HCT116 (cell line): Measurements from ENCODE around the gene NABP2. TPM values are rescaled to one million over a fixed set of nuclear protein-coding genes. Genes with fewer than 3 reads are reported as not detected.

Source experiments
- ATAC-seq: fragments of 200-7000 bp; cut with Tn5 transposase; 2 replicates; pipeline ENCODE4 v1.9.1; 2020; ENCODE audit warnings: mild to moderate bottlenecking, moderate library complexity
- BruUV-seq: library from RNA; stranded (reverse); fragments of 400-500 nt; replicated peaks from 2 replicates; lab custom pipeline; 2021; lab: Mats Ljungman, UMichigan
- CTCF ChIA-PET: fragments of 300-600 bp; sonication (Branson Sonifier 250); formaldehyde crosslinking; loops from one replicate; lab custom pipeline; 2021; ENCODE audit warnings: antibody characterized with exemption; lab: Charles Lee
- POLR2A ChIA-PET: fragments of 300-600, 350-600 bp; sonication (Branson Sonifier 250); formaldehyde crosslinking; loops from one replicate; lab custom pipeline; 2021; ENCODE audit warnings: antibody characterized with exemption; lab: Charles Lee
- RAD21 ChIA-PET, 2 experiments: fragments of 300-600 bp; sonication (Branson Sonifier 250); formaldehyde crosslinking; loops; one replicate each; lab custom pipeline; 2023; ENCODE audit warnings: low total read pairs in 2 of 2; ENCODE audit not compliant: uncharacterized antibody in 2 of 2, unreplicated experiment in 2 of 2, low non-redundant PET in 1 of 2; lab: Charles Lee
- DNase-seq: peaks from one replicate; pipeline ENCODE4 v3.0.0-alpha.2; 2010; ENCODE audit warnings: low read depth, low spot score
- H2AFZ ChIP-seq: fragments of 200-600 bp; shearing (Covaris generic), sonication (generic); 2 replicates; pipeline ENCODE4 v1.6.1; 2017; ENCODE audit warnings: low read depth, mixed run types, mixed read lengths, antibody characterized with exemption, low read length; ENCODE audit not compliant: poor library complexity, severe bottlenecking
- H3K27ac ChIP-seq: 2 replicates; pipeline ENCODE4 v1.5.1; 2012; ENCODE audit warnings: low read depth, low read length
- H3K27me3 ChIP-seq: fragments of 200-600 bp; sonication (generic); 2 replicates; pipeline ENCODE4 v1.6.1; 2016; ENCODE audit warnings: mixed run types, low read length, mixed read lengths; ENCODE audit not compliant: insufficient read depth
- H3K36me3 ChIP-seq, 2 experiments: fragments of 200-500 bp in 1 of 2; fragments of 200-600 bp in 1 of 2; sonication (Bioruptor generic) in 1 of 2; sonication (generic) in 1 of 2; 2 replicates each; pipeline versions ENCODE4 v1.5.1 to v1.6.1; 2014 to 2016; ENCODE audit warnings: low read length in 2 of 2, inconsistent platforms in 1 of 2, mixed read lengths in 1 of 2, mixed run types in 1 of 2; ENCODE audit not compliant: insufficient read depth in 2 of 2, control insufficient read depth in 1 of 2
- H3K4me1 ChIP-seq, 2 experiments: fragments of 200-600 bp in 1 of 2; sonication (generic) in 1 of 2; 2 replicates each; pipeline versions ENCODE4 v1.5.1 to v1.6.1; 2012 to 2017; ENCODE audit warnings: low read length in 2 of 2, inconsistent platforms in 1 of 2, mild to moderate bottlenecking in 1 of 2, mixed read lengths in 1 of 2, mixed run types in 1 of 2, moderate library complexity in 1 of 2; ENCODE audit not compliant: insufficient read depth in 2 of 2, control insufficient read depth in 1 of 2
- H3K4me2 ChIP-seq: fragments of 200-600 bp; sonication (generic); 2 replicates; pipeline ENCODE4 v1.6.1; 2017; ENCODE audit warnings: mixed run types, low read length, mixed read lengths
- H3K4me3 ChIP-seq, 2 experiments: fragments of 200-600 bp in 1 of 2; sonication (generic) in 1 of 2; replicated peaks in 1 of 2; 2 replicates each; pipeline ENCODE4 v1.5.1; 2011 to 2016; ENCODE audit warnings: low read length in 2 of 2, control low read depth in 1 of 2, low read depth in 1 of 2, mild to moderate bottlenecking in 1 of 2, mixed read lengths in 1 of 2, mixed run types in 1 of 2
- H3K79me2 ChIP-seq: fragments of 200-600 bp; sonication (generic); 2 replicates; pipeline ENCODE4 v1.6.1; 2017; ENCODE audit warnings: mild to moderate bottlenecking, mixed run types, low read length, moderate library complexity, mixed read lengths; ENCODE audit not compliant: insufficient read depth
- H3K9ac ChIP-seq: fragments of 200-600 bp; sonication (generic); 2 replicates; pipeline ENCODE4 v1.6.1; 2016; ENCODE audit warnings: low read length, mixed read lengths
- H3K9me2 ChIP-seq: fragments of 200-600 bp; sonication (generic), shearing (Covaris generic); 2 replicates; pipeline ENCODE4 v1.6.1; 2017; ENCODE audit warnings: mixed run types, mild to moderate bottlenecking, moderate library complexity; ENCODE audit not compliant: insufficient read depth
- H3K9me3 ChIP-seq, 2 experiments: fragments of 200-500 bp in 1 of 2; fragments of 200-600 bp in 1 of 2; sonication (Bioruptor generic) in 1 of 2; sonication (generic) in 1 of 2; 2 replicates each; pipeline ENCODE4 v1.6.1; 2014 to 2017; ENCODE audit warnings: low read length in 2 of 2, mixed read lengths in 2 of 2, inconsistent platforms in 1 of 2, low read depth in 1 of 2, mild to moderate bottlenecking in 1 of 2, mixed run types in 1 of 2, moderate library complexity in 1 of 2; ENCODE audit not compliant: control insufficient read depth in 1 of 2, insufficient read depth in 1 of 2
- H4K20me1 ChIP-seq: fragments of 200-600 bp; sonication (generic), shearing (Covaris generic); 2 replicates; pipeline ENCODE4 v1.6.1; 2017; ENCODE audit warnings: mixed run types, mild to moderate bottlenecking, moderate library complexity; ENCODE audit not compliant: insufficient read depth
- CBX3 ChIP-seq: IDR thresholded peaks from 2 replicates; pipeline ENCODE4 v1.6.1; 2012; ENCODE audit warnings: low read depth
- CEBPB ChIP-seq: IDR thresholded peaks from 2 replicates; pipeline ENCODE4 v1.6.1; 2012; ENCODE audit warnings: low read depth
- EGR1 ChIP-seq: IDR thresholded peaks from 2 replicates; pipeline ENCODE4 v1.6.1; 2012; ENCODE audit warnings: low read depth
- ELF1 ChIP-seq: IDR thresholded peaks from 2 replicates; pipeline ENCODE4 v1.6.1; 2012; ENCODE audit warnings: low read depth, borderline replicate concordance
- EZH2 ChIP-seq: fragments of 200-600 bp; sonication (generic); IDR thresholded peaks from 2 replicates; pipeline ENCODE4 v1.6.1; 2017; ENCODE audit warnings: antibody characterized with exemption, mixed run types
- EZH2phosphoT487 ChIP-seq: fragments of 200-600 bp; IDR thresholded peaks from 2 replicates; pipeline ENCODE4 v1.6.1; 2018; ENCODE audit warnings: antibody characterized with exemption, borderline replicate concordance
- FOSL1 ChIP-seq: IDR thresholded peaks from 2 replicates; pipeline ENCODE4 v1.6.1; 2012; ENCODE audit warnings: low read depth
- JUND ChIP-seq: IDR thresholded peaks from 2 replicates; pipeline ENCODE4 v1.6.1; 2012
- POLR2A ChIP-seq: IDR thresholded peaks from 2 replicates; pipeline ENCODE4 v1.7.0; 2011; ENCODE audit warnings: borderline replicate concordance; ENCODE audit not compliant: insufficient read depth, insufficient read length; ENCODE audit errors: extremely low read depth
- POLR2AphosphoS5 ChIP-seq: IDR thresholded peaks from 2 replicates; pipeline ENCODE4 v1.6.1; 2011; ENCODE audit warnings: mild to moderate bottlenecking, low read depth, low read length, moderate library complexity
- RAD21 ChIP-seq: IDR thresholded peaks from 2 replicates; pipeline ENCODE4 v1.6.1; 2012; ENCODE audit warnings: low read depth, mild to moderate bottlenecking
- SRF ChIP-seq: IDR thresholded peaks from 2 replicates; pipeline ENCODE4 v1.6.1; 2012; ENCODE audit warnings: low read depth
- TCF7L2 ChIP-seq: IDR thresholded peaks from 2 replicates; pipeline ENCODE4 v1.7.0; 2011; ENCODE audit warnings: borderline replicate concordance, inconsistent platforms; ENCODE audit not compliant: insufficient read depth, insufficient read length; ENCODE audit errors: extremely low read depth
- YY1 ChIP-seq: IDR thresholded peaks from 2 replicates; pipeline ENCODE4 v1.6.1; 2011; ENCODE audit warnings: low read length, low read depth, moderate library complexity, mild to moderate bottlenecking; ENCODE audit not compliant: insufficient replicate concordance; ENCODE audit errors: extremely low read depth
- ZFX ChIP-seq: fragments of 450-650 bp; IDR thresholded peaks from 2 replicates; pipeline ENCODE4 v1.6.1; 2017
- intact Hi-C: fragments of 100-400 bp; cut with micrococcal nuclease; formaldehyde crosslinking; loops from 2 replicates; pipeline ENCODE4 v1.10.0; 2022
- total RNA-seq: library from RNA; stranded (reverse); gene quantifications from one replicate; pipeline ENCODE4 v1.2.1, GENCODE V29; 2021; ENCODE audit not compliant: unreplicated experiment
- TF ChIP-seq, protein P1 (sequence below): IDR thresholded peaks from 2 replicates; pipeline ENCODE4 v1.6.1; 2012
- TF ChIP-seq, protein P2 (sequence below): IDR thresholded peaks from 2 replicates; pipeline ENCODE4 v1.6.1; 2012; ENCODE audit warnings: low read depth

The NABP2 gene
- total RNA-seq, 1 experiment from 2014 or later = 52.9 TPM

DNA sequence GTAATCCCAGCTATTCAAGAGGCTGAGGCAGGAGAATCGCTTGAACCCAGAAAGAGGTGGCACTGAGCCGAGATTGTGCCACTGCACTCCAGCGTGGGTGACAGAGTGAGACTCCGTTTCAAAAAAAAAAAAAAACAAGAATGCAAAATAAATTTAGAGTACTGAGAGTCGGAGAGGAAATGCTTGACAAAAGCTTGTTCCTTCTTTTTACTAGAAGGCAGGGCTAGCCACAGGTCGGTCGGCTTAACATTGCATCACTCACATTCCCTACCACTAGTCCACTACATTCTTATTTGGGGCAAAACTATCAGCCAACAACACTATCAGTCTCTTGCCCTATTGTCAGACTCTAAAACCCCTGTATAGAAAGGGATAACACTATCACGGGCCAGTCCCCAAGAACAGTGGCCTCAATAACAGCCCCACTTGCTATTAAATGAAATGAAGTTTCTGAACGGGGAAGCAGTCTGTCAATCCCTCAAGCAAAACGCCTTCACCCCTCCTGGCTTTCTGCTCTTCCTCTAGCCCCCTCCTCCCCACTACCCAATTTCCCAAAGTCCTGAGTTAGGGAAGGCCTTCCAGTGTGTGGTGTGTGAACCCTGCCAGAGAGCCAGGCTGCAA, 3.4 kb upstream of the NABP2 start:
- Histone ChIP-seq H3K4me2 (peak overlapping the region; percentile 94), H3K27me3 (no peaks in the 10 kb centered on the region), H3K79me2 (peaks cover 15% of the 10 kb centered on the region), H2AFZ (no peak overlapping the region), H3K9me3 (no peaks in the 10 kb centered on the region), H4K20me1 (no peaks in the 10 kb centered on the region), H3K36me3 (peaks cover 6% of the 10 kb centered on the region in 2 experiments; a peak in 3 of 4 replicates), H3K9me2 (no peaks in the 10 kb centered on the region)
- no peak for ATAC-seq
- BruUV-seq = no TSS peak
- CTCF ChIA-PET = interaction anchor here (1.3 to 1.8 kb wide), 3 partner anchors 9 to 482 kb away, joined by 4 to 11 read pairs (median 5); no protein-coding TSS in a partner anchor
- RAD21 ChIA-PET = no interaction called here
- POLR2A ChIA-PET = interaction anchor here (1.4 to 2.5 kb wide), 4 partner anchors 13 to 103 kb away, joined by 4 to 13 read pairs (median 12); partner anchors contain the start of genes SMARCC2 and ZC3H10
- TF ChIP-seq POLR2A (no peak), EZH2 (no peak), POLR2AphosphoS5 (no peak), RAD21 (no peak), ZFX (no peak), EZH2phosphoT487 (no peak), CEBPB (no peak), TCF7L2 (no peak), CBX3 (no peak), JUND (no peak), YY1 (no peak), ELF1 (no peak), SRF (no peak), FOSL1 (no peak), EGR1 (no peak)
- TF ChIP-seq, protein P1, sequence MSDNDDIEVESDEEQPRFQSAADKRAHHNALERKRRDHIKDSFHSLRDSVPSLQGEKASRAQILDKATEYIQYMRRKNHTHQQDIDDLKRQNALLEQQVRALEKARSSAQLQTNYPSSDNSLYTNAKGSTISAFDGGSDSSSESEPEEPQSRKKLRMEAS = no peak
- TF ChIP-seq, protein P2, sequence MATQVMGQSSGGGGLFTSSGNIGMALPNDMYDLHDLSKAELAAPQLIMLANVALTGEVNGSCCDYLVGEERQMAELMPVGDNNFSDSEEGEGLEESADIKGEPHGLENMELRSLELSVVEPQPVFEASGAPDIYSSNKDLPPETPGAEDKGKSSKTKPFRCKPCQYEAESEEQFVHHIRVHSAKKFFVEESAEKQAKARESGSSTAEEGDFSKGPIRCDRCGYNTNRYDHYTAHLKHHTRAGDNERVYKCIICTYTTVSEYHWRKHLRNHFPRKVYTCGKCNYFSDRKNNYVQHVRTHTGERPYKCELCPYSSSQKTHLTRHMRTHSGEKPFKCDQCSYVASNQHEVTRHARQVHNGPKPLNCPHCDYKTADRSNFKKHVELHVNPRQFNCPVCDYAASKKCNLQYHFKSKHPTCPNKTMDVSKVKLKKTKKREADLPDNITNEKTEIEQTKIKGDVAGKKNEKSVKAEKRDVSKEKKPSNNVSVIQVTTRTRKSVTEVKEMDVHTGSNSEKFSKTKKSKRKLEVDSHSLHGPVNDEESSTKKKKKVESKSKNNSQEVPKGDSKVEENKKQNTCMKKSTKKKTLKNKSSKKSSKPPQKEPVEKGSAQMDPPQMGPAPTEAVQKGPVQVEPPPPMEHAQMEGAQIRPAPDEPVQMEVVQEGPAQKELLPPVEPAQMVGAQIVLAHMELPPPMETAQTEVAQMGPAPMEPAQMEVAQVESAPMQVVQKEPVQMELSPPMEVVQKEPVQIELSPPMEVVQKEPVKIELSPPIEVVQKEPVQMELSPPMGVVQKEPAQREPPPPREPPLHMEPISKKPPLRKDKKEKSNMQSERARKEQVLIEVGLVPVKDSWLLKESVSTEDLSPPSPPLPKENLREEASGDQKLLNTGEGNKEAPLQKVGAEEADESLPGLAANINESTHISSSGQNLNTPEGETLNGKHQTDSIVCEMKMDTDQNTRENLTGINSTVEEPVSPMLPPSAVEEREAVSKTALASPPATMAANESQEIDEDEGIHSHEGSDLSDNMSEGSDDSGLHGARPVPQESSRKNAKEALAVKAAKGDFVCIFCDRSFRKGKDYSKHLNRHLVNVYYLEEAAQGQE = no peak
- TF ChIP-seq, all 23 proteins: peak for 0
- intact Hi-C loops = loop anchor here (5.0 kb wide), 1 partner anchor 37 kb away; the partner anchor contains the start of gene ANKRD52
- Histone ChIP-seq H3K9ac (peak overlapping the region; percentile 83), H3K27ac (peak overlapping the region; percentile 82), H3K4me1 (peaks cover 8 to 35% of the 10 kb centered on the region in 2 experiments; a peak in 3 of 4 replicates), H3K4me3 (peak overlapping the region; percentile 91 to 92)
- DNase-seq = no peak
